Transverse colon (tissue), 4 donors: ENCODE data around the gene NDE1. TPM values are rescaled to one million over a fixed set of nuclear protein-coding genes. Genes with fewer than 3 reads are reported as not detected.

Experiments
- DNase-seq: peaks from one replicate; pipeline ENCODE4 v3.0.0-alpha.2; 2019
- H3K27ac ChIP-seq, 4 donors: fragments of 200-600 bp; sonication (generic); 2 replicates each; pipeline ENCODE4 v1.5.1; 2016 to 2018; ENCODE audit warnings: inconsistent platforms in 4 of 4
- H3K27me3 ChIP-seq: fragments of 200-600 bp; sonication (generic); 2 replicates; pipeline ENCODE4 v1.5.1; 2017; ENCODE audit warnings: inconsistent platforms
- H3K36me3 ChIP-seq, 4 donors: fragments of 200-600 bp; sonication (generic); 2 replicates each; pipeline ENCODE4 v1.5.1; 2017 to 2019; ENCODE audit warnings: inconsistent platforms in 4 of 4
- H3K4me1 ChIP-seq, 4 donors: fragments of 200-600 bp; sonication (generic); 2 replicates each; pipeline ENCODE4 v1.5.1; 2017 to 2020; ENCODE audit warnings: inconsistent platforms in 4 of 4
- H3K4me3 ChIP-seq, 4 donors: fragments of 200-600 bp; sonication (generic); 1 replicate in 1 of 4; 2 replicates in 3 of 4; pipeline versions ENCODE4 v1.5.1 to v1.6.1; 2017 to 2019; ENCODE audit warnings: inconsistent platforms in 4 of 4
- H3K9me3 ChIP-seq, 2 donors: fragments of 200-600 bp; sonication (generic); 2 replicates each; pipeline ENCODE4 v1.5.1; 2017 to 2019; ENCODE audit warnings: inconsistent platforms in 2 of 2
- CTCF ChIP-seq, 5 experiments: fragments of 200-600 bp in 3 of 5; fragments of 450-650 bp in 2 of 5; sonication (generic) in 3 of 5; IDR thresholded peaks; 1 replicate in 2 of 5; 2 replicates in 3 of 5; pipeline ENCODE4 v1.5.1; 2016 to 2017; ENCODE audit warnings: antibody characterized with exemption in 5 of 5, inconsistent platforms in 3 of 5, mild to moderate bottlenecking in 2 of 5, moderate library complexity in 1 of 5
- EP300 ChIP-seq: sonication (generic); formaldehyde crosslinking; IDR thresholded peaks from one replicate; pipeline ENCODE4 v1.6.1; 2017; ENCODE audit warnings: antibody characterized with exemption, low read depth
- POLR2A ChIP-seq: fragments of 450-650 bp; IDR thresholded peaks from one replicate; pipeline ENCODE4 v1.6.1; 2016; ENCODE audit warnings: antibody characterized with exemption, mild to moderate bottlenecking, moderate library complexity
- POLR2AphosphoS5 ChIP-seq, 3 donors: sonication (generic); formaldehyde crosslinking; IDR thresholded peaks; one replicate each; pipeline ENCODE4 v1.6.1; 2016; ENCODE audit warnings: antibody characterized with exemption in 3 of 3
- WGBS, 2 donors: methylation state at CpG; one replicate each; pipeline ENCODE4 v1.1.5; 2018; ENCODE audit warnings: low coverage in 1 of 2; 5-methylcytosine and 5-hydroxymethylcytosine counted together
- in situ Hi-C, 4 donors: fragments of 200-750 bp; cut with MboI; loops; one replicate each; pipeline versions ENCODE4 v1.15.0 to v1.15.1; 2017; ENCODE audit warnings: low sequenced_read_pairs in 3 of 4, low pct_ligation_motif_present in 1 of 4, low pct_unique_long_range_greater_than_20kb in 1 of 4
- intact Hi-C: fragments of 100-400 bp; cut with DNase I; formaldehyde crosslinking; loops from one replicate; pipeline ENCODE4 v1.15.1; 2023; ENCODE audit warnings: low total_unique reads
- total RNA-seq, 4 donors: library from RNA; depleted of rRNA; stranded (reverse); fragments of >200 nt; gene quantifications; one replicate each; pipeline ENCODE4 v1.1.0, GENCODE V29; 2016

Gene NDE1
- total RNA-seq, 4 donors from 2014 or later: 21.0 to 47.6 (median 36.3) TPM

- no peak for TF ChIP-seq CTCF (IDR thresholded peaks at IDR 0.05)
- TF ChIP-seq POLR2A: no peak
- no peak for TF ChIP-seq POLR2AphosphoS5 (IDR thresholded peaks at IDR 0.05)
- TF ChIP-seq EP300: no peak
- intact Hi-C loops: no loop called here
- no peak overlapping the region for H3K27ac ChIP-seq
These were observed 8.1 kb downstream of the NDE1 start for GRCh38 chr16:15658149-15658548.

DNA sequence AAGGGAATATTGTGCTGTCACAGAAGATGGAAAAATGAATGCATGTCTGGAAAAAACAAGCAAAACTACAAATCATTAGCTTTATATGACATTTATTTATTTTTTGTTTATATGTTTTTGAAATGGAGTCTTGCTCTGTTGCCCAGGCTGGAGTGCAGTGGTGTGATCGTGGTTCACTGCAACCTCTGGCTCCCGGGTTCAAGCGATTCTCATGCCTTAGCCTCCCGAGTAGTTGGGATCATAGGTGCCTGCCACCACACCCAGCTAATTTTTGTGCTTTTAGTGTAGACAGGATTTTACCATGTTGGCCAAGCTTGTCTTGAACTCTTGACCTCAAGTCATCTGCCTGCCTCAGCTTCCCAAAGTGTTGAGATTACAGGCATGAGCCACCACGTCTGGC is 8.5 kb downstream of the NDE1 start:
- in situ Hi-C loops: no loop called here
- no peak for DNase-seq
- Histone ChIP-seq H3K9me3 (no peaks in the 10 kb centered on the region), H3K27me3 (no peaks in the 10 kb centered on the region), H3K4me3 (no peak overlapping the region), H3K36me3 (no peaks in the 10 kb centered on the region), H3K27ac (no peak overlapping the region), H3K4me1 (peaks cover 0 to 6% (median 4%) of the 10 kb centered on the region in 4 donors)
- intact Hi-C loops: no loop called here
- WGBS, 2 donors: 85 to 91% methylated on average over 5 of the region's 5 CpGs
- TF ChIP-seq POLR2AphosphoS5 (IDR thresholded peaks at IDR 0.05) (no peak), EP300 (no peak), CTCF (IDR thresholded peaks at IDR 0.05) (no peak), POLR2A (no peak)

More at GRCh38 chr16:15658149-15658548, 8.1 kb downstream of the NDE1 start:
- WGBS, 2 donors: 71 to 83% methylated on average over 1 to 6 of the region's 6 CpGs
- no peak for DNase-seq
- in situ Hi-C loops: no loop called here
- Histone ChIP-seq H3K4me1 (peaks cover 0 to 10% (median 8%) of the 10 kb centered on the region in 4 donors), H3K36me3 (no peaks in the 10 kb centered on the region), H3K9me3 (no peaks in the 10 kb centered on the region), H3K27me3 (no peaks in the 10 kb centered on the region), H3K4me3 (no peak overlapping the region)

GRCh38 chr16:15660203-15660601 is 10.2 kb downstream of the NDE1 start:
- no peak overlapping the region for H3K4me3 ChIP-seq
- no peaks in the 10 kb centered on the region for H3K9me3 ChIP-seq
- no peak for DNase-seq
- in situ Hi-C loops (no loop called here), intact Hi-C loops (no loop called here)
- 74 to 90% methylated on average over 2 to 5 of the region's 5 CpGs for WGBS, 2 donors
- H3K27me3 ChIP-seq: no peaks in the 10 kb centered on the region
- peaks cover 0 to 2% (median 0%) of the 10 kb centered on the region in 4 donors for H3K4me1 ChIP-seq
- H3K27ac ChIP-seq: peak overlapping the region in 3 of 4 donors; percentile 1 to 35 (median 30)
- TF ChIP-seq EP300 (no peak), CTCF (IDR thresholded peaks at IDR 0.05) (no peak), POLR2A (no peak), POLR2AphosphoS5 (IDR thresholded peaks at IDR 0.05) (no peak)
- peaks cover 0 to 8% (median 4%) of the 10 kb centered on the region in 4 donors for H3K36me3 ChIP-seq

- in situ Hi-C loops (no loop called here), intact Hi-C loops (no loop called here)
- TF ChIP-seq POLR2AphosphoS5 (IDR thresholded peaks at IDR 0.05) (no peak), POLR2A (no peak), CTCF (IDR thresholded peaks at IDR 0.05) (no peak), EP300 (no peak)
- H3K27ac ChIP-seq: no peak overlapping the region
- H3K36me3 ChIP-seq: peaks cover 0 to 47% (median 21%) of the 10 kb centered on the region in 4 donors
- H3K4me1 ChIP-seq: peaks cover 0 to 2% (median 0%) of the 10 kb centered on the region in 4 donors
- no peak overlapping the region for H3K4me3 ChIP-seq
- no peak for DNase-seq
- no peaks in the 10 kb centered on the region for H3K9me3 ChIP-seq
- H3K27me3 ChIP-seq: no peaks in the 10 kb centered on the region
These were observed 15.1 kb downstream of the NDE1 start for GRCh38 chr16:15665107-15665506.
